GM19351 (cell line): ENCODE measurements around the gene NR3C2.
"Not testable (repeated sequence)": the region's sequence is repeated elsewhere in the genome, so short reads cannot be mapped to it uniquely, and the experiment has no call there.

ENCODE experiments used
- ATAC-seq: cut with Tn5 transposase; IDR thresholded peaks from one replicate; pipeline ENCODE4 v1.9.1; 2021; ENCODE audit warnings: mild to moderate bottlenecking, moderate library complexity; ENCODE audit not compliant: unreplicated experiment

Gene NR3C2

DNA sequence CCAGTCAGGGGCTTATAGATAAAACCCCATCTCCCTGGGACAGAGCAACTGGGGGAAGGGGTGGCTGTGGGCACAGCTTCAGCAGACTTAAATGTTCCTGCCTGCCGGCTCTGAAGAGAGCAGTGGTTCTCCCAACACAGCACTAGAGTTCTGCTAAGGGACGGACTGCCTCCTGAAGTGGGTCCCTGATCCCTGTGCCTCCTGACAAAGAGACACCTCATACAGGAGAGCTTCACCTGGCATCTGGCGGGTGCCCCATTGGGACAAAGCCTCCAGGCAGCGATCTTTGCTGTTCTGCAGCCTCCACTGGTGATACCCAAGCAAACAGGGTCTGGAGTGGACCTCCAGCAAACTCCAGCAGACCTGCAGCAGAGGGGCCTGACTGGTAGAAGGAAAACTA is 359.1 kb downstream of the NR3C2 start:
- ATAC-seq = not testable (repeated sequence)

DNA sequence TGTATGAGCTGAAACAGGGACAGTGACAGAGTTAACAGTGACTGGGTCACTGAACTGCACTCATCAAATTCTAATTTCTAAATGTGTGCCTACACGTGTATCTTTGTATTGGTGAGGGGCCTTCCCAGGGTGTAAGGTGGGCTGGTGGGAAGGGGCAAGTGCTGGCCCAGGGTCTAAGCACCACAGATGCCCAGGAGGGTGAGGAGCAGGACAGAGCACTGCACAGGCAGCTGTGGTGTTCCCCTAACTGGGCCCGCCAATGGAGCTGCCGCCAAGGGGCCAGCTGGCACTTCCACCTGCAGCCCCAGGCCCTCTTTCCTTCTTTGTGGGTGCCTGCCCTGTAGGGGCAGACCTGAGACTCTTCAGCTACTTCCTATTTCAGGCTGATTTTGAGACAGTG is 360.5 kb downstream of the NR3C2 start:
- ATAC-seq = no peak

DNA sequence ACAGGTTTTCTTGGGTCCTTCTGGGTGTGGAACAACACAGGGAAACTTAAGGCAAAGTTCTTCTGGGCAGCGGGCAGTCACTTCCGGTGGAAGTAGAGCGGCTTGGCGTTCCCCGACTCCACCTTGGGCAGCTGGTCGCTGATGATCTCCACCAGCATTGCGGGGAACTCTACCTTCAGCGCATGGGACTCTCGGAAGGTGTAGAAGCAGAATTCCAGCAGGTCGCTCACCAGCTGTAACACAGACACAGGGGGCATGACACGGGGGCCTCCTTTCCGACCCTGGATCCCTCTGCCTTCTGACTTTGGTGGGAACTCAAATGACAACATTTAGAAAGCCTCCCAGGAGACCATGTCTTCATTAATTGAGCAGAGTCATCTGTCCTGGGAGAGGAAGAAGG is 360.9 kb downstream of the NR3C2 start:
- ATAC-seq = no peak

GRCh38 chr4:148079961-148080360 is 362.3 kb downstream of the NR3C2 start:
- no peak for ATAC-seq

DNA sequence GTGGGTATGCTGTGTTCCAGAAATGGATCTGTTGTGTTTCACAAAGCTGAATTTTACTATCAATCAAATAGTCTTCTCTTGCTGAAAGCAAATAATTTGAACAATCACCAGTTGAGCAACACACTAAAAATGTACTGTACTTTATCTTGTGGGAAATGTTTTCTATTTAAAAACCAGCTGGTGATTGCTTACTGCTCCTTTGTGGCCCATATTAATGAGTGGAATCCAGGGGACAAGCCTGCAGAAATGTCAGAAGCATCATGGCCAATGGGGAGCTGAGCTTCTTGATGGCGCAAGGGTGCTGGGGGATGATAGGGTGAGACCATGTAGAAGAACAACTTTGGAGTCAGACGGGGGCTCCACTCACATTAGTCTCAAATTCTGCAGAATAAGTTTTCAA is 364.2 kb downstream of the NR3C2 start:
- ATAC-seq = no peak

DNA sequence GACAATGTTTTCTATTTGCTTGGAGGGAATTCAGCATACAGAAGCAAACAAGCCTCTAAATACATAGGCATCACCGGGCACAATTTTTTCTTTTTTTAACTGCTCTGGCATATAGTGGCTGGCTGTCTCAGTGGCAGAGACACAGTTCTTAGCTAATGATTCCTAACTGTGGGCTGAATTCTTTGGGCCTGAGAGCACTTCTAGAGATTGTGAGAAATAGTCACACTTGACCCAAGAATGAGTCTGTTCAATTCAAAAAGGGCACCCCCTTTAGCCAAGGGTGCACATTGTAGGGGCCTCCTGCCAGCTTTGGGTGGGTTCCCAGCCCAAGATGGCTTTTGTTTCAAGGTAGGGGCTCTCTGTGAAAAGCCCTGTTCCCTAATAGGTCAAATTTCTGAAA is 364.6 kb downstream of the NR3C2 start:
- ATAC-seq = no peak

DNA sequence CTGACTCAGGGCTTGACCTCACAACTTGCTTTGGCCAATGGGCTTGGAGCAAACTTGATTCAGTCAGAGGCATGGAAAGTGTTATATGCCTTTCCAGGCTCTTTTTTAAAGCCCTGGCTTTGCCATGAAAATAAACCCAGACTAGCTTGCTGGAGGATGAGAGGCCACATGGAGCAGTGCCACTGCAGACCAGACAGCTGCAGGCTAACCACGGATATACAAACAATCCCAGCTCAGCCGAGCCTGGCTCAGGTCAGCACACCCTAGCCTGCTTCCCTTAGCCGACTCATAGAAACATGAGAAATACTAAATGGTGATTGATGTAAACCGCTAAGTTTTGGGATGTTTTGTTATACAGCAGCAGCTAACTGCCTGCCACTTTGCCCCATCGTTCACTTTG is 365.2 kb downstream of the NR3C2 start:
- no peak for ATAC-seq

DNA sequence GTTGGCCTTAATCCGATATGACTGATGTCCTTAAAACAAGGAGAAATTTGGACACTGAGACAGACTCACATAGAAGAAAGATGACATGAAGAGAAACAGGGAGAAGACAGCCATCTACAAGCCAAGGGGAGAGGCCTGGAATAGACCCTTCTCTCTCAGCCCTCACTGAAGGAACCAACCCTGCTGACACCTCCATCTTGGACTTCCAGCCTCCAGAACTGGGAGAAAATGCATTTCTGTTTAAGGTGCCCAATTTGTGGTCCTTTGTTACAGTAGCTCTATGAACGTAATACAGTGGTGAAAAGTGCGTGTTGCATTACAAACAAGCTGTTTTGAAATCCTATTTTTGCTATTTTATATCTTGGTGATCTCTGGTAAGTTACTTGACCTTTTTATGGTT is 366.8 kb downstream of the NR3C2 start:
- no peak for ATAC-seq

GRCh38 chr4:148074462-148074861 is 367.8 kb downstream of the NR3C2 start:
- ATAC-seq = no peak

GRCh38 chr4:148073349-148073748 is 368.9 kb downstream of the NR3C2 start:
- ATAC-seq = no peak

DNA sequence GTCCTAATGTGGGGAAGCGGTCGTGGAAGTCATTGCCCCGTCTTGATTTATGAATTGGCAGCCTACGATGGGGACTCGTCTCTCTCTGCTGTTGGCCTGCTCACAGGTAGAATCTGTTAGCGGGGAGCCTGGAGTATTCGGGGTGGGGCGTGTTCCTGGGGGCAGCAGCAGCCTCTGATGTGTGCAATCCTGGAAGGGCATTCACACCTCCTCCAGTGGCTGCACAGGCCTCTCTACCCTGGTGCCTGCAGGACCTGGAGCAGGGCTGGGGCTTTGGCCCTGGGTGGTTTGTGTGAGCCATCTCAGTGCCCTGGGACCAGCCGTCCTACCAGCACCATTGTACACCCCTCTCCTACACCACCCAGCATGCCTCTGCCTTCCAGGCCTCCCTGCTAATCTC is 369.4 kb downstream of the NR3C2 start:
- no peak for ATAC-seq

GRCh38 chr4:148071009-148071408 is 371.2 kb downstream of the NR3C2 start:
- ATAC-seq = no peak

DNA sequence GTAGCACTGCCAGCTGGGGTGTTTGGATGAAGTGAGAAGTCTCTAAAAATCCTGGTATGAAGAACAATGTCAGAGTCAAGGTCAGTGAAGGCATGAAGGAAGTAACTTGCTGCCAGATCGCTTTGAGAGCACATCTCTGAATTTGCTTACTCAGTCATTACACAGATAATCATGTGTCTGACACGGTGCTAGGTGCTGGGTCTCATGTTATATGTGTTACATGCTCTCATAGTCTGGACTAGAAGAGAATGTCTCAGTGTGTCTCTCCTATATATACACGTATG is 372.4 kb downstream of the NR3C2 start:
- ATAC-seq = no peak

- ATAC-seq = no peak
These were observed 372.9 kb downstream of the NR3C2 start for GRCh38 chr4:148069086-148069894.

- ATAC-seq = no peak
These were observed 373.9 kb downstream of the NR3C2 start for GRCh38 chr4:148068065-148068911.

GRCh38 chr4:148067301-148067916 is 374.8 kb downstream of the NR3C2 start:
- ATAC-seq = no peak

- ATAC-seq = no peak
These were observed 377.1 kb downstream of the NR3C2 start for GRCh38 chr4:148065075-148065474.

- ATAC-seq = no peak
These were observed 377.8 kb downstream of the NR3C2 start for GRCh38 chr4:148064451-148064850.

GRCh38 chr4:148062301-148062950 is 379.8 kb downstream of the NR3C2 start:
- ATAC-seq = no peak

GRCh38 chr4:148061795-148062194 is 380.4 kb downstream of the NR3C2 start:
- no peak for ATAC-seq

- ATAC-seq = no peak
These were observed 381.1 kb downstream of the NR3C2 start for GRCh38 chr4:148061141-148061481.
